Activated naive CD4-positive, alpha-beta T cell treated with anti-CD3 and anti-CD28 coated beads, Interleukin-2, amount 50 U/mL, for 72 hours (primary cell): Measurements from ENCODE around the gene MGAT5B. TPM values are rescaled to one million over a fixed set of nuclear protein-coding genes. Genes with fewer than 3 reads are reported as not detected.
"Not testable (repeated sequence)": the region's sequence is repeated elsewhere in the genome, so short reads cannot be mapped to it uniquely, and the experiment has no call there.

Source experiments
- ATAC-seq, 2 donors: fragments of 150-1000 bp; cut with Tn5 transposase; 2 replicates each; pipeline ENCODE4 v1.10.0; 2021; ENCODE audit warnings: mild to moderate bottlenecking in 2 of 2, moderate library complexity in 2 of 2
- DNase-seq, 2 donors: peaks; one replicate each; pipeline ENCODE4 v3.0.0; 2021 to 2022; ENCODE audit warnings: low spot score in 2 of 2
- H3K27ac Mint-ChIP-seq, 2 donors: one replicate each; pipeline ENCODE4 v1.8.0; 2022; ENCODE audit warnings: mild to moderate bottlenecking in 2 of 2, mixed read lengths in 2 of 2
- H3K36me3 Mint-ChIP-seq, 2 donors: one replicate each; pipeline ENCODE4 v1.8.0; 2022; ENCODE audit warnings: mixed read lengths in 2 of 2
- H3K9me3 Mint-ChIP-seq, 2 donors: one replicate each; pipeline ENCODE4 v1.8.0; 2022; ENCODE audit warnings: mixed read lengths in 2 of 2
- total RNA-seq, 2 donors: library from RNA; stranded (reverse); gene quantifications; one replicate each; pipeline ENCODE4 v1.2.3, GENCODE V29; 2022

MGAT5B gene
- total RNA-seq, 2 donors from 2014 or later = 0.77 TPM; not detected in 1

DNA sequence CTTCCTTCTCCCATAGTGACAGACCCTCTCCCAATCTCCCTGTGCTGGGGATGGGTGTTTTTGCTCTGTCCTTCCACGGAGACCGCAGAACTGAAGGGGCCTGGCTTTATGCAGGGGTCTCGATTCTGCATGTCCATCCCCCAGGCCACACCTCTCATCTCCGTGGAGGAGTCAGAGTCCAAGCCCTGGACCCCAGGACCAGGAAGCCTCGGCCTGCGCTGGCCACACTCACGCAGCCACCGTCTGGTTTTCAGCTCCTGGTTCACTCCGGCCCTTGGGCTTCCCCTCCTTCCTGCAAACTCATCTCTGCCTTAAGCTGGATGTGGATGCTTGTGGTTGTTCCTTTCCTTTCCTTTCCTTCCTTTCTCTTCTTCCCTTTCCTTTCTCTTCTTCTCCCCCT lies 90.8 kb downstream of the MGAT5B start:
- peak overlapping the region; percentile 34 to 70 for H3K27ac Mint-ChIP-seq
- DNase-seq (no peak), ATAC-seq (no peak)
- no peaks in the 10 kb centered on the region for H3K9me3 Mint-ChIP-seq
- no peaks in the 10 kb centered on the region for H3K36me3 Mint-ChIP-seq

DNA sequence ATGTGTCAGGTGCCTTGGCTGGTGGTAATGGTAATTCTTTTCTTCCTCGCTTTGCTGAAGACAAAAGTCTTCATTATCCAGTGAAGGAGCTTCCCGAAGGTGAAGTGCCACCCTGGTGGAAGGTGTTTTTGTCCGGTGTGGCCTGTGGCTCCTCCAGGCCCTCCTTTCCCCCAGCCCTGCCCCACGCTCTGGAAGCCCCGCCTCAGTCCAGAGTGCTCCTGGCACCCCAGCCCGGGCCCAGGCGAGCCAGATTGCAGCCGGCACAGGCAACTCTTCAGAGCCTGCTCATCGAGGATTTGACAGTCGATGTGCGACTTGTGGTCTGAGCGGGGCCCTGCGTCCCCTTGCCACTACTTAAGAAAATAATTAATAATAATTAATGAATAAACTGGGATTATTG lies 93.7 kb downstream of the MGAT5B start:
- H3K36me3 Mint-ChIP-seq = no peaks in the 10 kb centered on the region
- ATAC-seq (no peak), DNase-seq (no peak)
- H3K9me3 Mint-ChIP-seq = no peaks in the 10 kb centered on the region
- H3K27ac Mint-ChIP-seq = no peak overlapping the region

DNA sequence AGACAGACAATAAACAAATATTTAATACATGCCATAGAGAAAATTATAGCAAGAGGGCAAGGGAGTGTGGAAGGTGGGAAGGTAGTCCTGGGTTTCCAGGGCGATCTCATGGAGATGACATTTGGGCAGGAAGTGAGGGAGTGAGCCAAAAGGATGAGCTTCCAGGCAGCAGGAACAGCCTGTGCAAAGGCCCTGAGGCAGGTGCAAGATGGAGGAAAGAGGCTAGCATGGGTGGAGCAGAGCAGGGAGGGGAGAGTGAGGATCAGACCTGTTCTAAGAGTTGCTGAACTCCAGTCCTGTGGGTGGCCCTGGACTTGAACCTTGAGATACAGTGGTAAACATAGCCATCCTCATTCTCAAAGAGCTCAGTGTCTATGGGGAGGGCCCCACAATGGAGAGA lies 94.7 kb downstream of the MGAT5B start:
- ATAC-seq = no peak
- no peaks in the 10 kb centered on the region for H3K36me3 Mint-ChIP-seq
- H3K27ac Mint-ChIP-seq = no peak overlapping the region
- H3K9me3 Mint-ChIP-seq = no peaks in the 10 kb centered on the region
- DNase-seq = no peak

DNA sequence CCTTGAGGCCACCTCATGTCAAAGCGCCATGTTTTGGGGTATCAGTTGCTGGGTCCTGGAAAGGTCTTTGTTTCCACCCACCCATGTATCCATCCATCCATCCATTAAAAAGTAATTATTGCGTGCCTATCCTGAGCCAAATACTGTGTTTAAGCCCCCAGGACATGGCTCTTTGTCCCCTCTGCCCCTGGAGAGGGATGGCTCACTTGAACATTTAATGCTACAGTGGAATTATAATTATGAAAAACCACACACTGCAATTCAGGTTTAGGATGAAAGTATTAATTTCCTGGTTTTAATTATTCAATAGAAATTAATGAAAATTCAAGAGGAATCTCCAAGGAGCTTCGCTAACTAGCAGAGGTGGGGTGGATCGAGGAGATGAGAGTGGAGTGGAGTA lies 97.8 kb downstream of the MGAT5B start:
- no peaks in the 10 kb centered on the region for H3K9me3 Mint-ChIP-seq
- no peaks in the 10 kb centered on the region for H3K36me3 Mint-ChIP-seq
- DNase-seq = no peak
- H3K27ac Mint-ChIP-seq = no peak overlapping the region
- no peak for ATAC-seq

DNA sequence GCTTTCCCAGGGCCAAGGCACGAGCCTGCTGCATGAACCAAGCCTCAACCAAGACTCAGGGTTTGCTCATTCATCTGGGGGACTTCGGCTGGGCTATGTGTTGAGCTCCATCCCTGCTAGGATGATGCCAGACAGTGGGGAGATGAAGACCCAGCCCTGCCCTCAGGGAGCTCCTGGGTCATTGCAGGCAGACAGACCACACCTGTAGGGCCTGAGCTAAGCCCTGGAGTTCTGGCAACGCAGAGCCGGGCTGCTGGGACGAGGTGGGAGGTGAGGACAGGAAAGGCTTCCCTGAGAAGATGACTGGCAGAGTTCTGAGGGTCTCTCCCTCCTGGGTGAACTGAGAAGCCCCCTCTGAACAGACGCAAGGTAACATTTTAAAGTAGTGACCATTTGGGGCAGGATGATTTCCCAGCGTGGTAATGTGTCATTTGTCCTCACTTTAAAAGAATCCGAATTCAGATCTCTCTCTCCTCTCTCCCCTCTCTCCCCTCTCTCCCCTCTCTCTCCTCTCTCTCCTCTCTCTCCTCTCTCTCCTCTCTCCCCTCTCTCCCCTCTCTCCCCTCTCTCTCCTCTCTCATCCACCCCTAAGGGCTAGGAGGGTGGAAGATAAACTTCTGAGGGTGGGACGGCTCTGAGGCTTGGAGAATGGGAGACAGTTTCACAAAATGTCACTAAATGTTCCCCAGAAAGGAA lies 98.4 kb downstream of the MGAT5B start:
- H3K27ac Mint-ChIP-seq = no peak overlapping the region
- no peaks in the 10 kb centered on the region for H3K36me3 Mint-ChIP-seq
- no peaks in the 10 kb centered on the region for H3K9me3 Mint-ChIP-seq
- DNase-seq (no peak), ATAC-seq (no peak)

DNA sequence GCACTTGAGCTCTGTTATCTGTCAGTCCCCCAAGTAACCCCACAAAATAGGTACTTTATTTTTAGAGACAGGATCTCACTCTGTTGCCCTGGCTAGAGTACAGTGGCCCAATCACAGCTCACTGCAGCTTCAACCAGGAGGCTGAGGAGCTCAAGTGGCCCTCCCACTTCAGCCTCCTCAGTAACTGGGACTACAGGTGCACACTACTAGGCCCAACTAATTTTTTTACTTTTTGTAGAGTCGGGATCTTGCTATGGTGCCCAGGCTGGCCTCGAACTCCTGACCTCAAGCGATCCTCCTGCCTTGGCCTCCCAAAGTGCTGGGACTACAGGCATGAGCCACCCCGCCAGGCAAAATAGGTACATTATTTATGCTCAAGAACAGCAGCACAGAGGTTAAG lies 99.6 kb downstream of the MGAT5B start:
- Mint-ChIP-seq H3K36me3 (no peaks in the 10 kb centered on the region), H3K27ac (no peak overlapping the region), H3K9me3 (no peaks in the 10 kb centered on the region)
- ATAC-seq = no peak
- no peak for DNase-seq

DNA sequence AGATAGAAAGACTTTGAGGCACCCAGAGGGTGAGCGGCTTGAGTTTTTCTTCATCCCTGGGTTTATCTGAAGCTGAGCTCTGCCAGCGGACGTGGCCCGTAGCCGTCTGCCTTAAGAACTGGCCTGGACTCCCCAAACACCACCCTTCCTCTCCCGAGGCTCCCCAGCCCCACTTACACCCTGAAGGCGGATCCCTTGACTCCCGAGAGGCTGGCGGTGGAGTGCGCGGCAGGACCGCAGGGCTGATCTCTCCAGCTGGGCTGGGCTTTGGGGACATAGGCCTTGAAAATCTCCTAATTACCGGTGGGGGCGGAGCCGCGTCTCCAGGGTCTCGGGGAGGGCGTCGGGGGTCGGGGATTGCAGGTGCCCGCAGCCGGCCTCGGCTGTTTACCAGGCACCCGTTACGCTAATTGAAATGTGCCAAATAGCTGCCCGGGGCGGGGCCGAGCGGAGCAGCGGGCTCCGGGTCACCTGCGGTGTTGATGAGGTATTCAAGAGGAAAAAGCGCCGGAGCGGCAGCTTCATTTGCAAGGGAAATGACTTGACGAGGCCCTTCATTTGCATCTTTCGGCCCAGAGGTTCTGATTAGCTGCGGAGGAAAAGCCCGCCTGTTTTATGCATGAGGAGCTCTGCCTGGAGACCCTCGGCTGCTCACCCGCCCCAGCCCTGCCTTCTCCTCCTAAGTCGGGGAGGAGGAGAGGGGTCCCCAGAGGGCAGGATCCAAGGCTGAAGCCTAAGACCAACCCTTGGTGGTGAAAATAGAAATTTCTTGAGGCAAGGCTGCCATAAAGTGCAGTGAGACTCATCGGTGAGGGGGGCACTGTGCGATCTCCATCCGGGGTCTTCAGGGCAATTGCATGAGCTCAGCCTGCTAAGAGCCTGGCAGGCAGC lies 100.7 kb downstream of the MGAT5B start:
- H3K9me3 Mint-ChIP-seq = no peaks in the 10 kb centered on the region
- no peaks in the 10 kb centered on the region for H3K36me3 Mint-ChIP-seq
- peak; percentile 87 to 90 for ATAC-seq
- peak overlapping the region in 1 of 2 donors; percentile 77 for H3K27ac Mint-ChIP-seq
- peak; percentile 60 to 64 for DNase-seq

DNA sequence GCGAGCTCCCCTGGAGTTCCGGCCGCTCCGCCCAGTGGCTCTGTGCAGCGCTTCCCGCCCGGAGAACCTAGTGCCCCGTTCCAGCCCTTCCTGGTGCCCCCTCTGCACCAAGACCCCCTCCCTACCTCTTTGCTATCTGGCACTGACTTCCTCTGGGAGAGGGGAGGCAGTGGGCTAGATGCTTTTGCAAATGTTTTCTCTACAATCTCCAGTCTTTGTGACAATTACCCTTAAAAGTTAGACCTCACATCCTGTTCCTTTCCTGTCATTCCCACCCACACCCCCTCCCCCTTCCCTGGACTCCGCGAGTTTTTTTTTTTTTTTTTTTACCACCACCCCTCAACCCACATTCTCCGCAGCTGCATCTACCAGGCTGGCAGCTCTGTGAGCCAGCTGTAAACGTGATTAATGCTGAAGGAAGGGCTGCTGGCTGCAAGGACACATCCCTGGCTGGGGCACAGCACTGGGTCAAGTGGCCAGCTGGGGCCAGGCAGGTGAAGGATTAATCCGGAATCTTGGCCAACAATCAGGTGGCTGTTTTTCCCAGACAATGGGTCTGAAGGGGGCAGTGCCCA lies 101.5 kb downstream of the MGAT5B start:
- peak in 1 of 2 donors; percentile 63 for ATAC-seq
- no peaks in the 10 kb centered on the region for H3K9me3 Mint-ChIP-seq
- no peak for DNase-seq
- peak overlapping the region in 1 of 2 donors; percentile 77 for H3K27ac Mint-ChIP-seq
- no peaks in the 10 kb centered on the region for H3K36me3 Mint-ChIP-seq

DNA sequence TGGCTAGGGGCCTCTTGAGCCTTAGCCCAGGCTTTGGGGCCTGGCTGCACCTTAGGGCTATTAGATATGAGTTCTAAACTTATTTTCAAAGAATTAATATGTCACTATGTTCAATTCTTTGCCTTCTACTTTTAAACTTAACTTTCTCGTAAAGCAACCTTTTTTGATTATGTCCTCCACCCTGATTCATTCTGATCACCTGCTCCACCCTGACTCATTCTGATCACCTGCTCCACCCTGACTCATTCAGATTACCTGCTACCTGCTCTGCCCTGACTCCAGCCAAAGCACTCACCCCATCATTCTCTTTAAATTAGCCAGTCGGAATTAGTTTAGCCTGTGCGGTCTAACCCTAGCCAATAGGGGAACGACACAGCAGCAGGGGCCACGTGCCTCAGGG lies 102.0 kb downstream of the MGAT5B start:
- DNase-seq, H3K27ac Mint-ChIP-seq, H3K36me3 Mint-ChIP-seq, H3K9me3 Mint-ChIP-seq, ATAC-seq: not testable (repeated sequence)

DNA sequence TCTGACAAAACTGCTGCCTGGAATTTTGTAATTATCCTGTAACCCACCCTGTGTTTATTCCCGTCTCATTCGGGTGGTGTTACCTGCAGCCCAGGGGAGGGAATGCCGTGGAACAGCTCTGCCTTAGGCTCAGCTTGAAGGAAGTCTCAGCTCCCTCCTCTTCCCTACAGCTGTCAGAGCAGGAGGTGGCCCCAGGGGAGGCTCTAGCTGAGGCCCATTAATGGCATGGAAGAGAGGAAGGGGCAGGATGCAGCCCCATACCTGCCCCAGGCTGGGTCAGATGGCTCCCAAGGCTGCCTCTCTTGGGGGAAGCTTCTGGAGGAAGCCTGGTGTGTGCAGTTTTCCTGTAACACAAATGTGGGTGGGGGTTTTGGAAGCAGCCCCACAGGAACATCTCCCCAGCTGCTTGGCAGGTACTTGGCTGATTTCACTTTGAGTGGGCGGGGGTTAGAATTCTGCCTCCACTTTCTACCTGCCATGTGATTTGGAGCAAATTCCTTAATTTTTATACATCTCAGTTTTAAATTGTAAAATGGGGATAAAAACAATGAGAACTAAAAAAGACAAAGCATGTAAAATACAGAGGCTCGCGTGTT lies 103.9 kb downstream of the MGAT5B start:
- Mint-ChIP-seq H3K9me3 (peaks cover 4 to 9% of the 10 kb centered on the region in 2 donors), H3K36me3 (peaks cover 8% of the 10 kb centered on the region in 2 donors), H3K27ac (no peak overlapping the region)
- ATAC-seq = no peak
- DNase-seq = no peak

DNA sequence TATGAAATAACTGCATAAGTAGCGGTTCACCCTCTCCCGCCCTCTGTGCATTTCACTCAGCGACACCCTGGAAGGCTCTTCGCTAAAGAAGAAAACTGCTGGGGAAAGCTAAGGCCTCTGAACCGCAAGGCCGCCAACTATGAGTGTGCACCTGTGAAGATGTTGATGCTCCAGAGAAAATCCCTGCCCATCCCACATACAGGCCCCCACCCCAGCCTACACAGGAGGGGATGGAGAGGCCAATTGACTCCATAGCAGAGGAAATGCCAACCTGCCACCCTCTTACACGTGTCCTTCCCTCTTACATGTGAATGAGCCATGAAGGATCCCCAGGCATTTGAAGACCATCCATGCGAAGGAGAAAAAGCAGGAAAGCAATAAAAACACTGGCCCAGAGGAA lies 104.8 kb downstream of the MGAT5B start:
- peaks cover 4 to 10% of the 10 kb centered on the region in 2 donors for H3K9me3 Mint-ChIP-seq
- DNase-seq (no peak), ATAC-seq (no peak)
- H3K36me3 Mint-ChIP-seq = peaks cover 9 to 10% of the 10 kb centered on the region in 2 donors
- no peak overlapping the region for H3K27ac Mint-ChIP-seq

DNA sequence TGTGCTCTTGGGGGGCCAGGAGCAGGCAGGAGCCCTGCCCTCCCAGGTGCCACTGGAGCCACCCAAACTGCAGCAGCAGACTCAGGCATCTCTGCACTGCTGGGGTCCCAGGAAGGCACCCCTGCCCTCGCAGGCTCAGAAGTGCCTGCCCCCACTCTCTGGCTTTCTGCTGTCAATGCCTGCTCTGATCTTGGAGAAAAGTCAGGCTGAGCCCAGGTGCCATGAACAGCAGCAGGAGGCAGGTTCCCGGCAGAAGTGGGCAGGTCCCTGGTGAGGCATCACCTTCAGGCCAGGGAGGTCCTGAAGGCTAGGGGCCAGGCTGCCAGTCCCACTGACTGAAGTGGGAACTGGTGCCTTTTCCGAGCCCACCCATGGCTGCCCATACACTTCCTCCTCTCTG lies 106.5 kb downstream of the MGAT5B start:
- ATAC-seq (no peak), DNase-seq (no peak)
- H3K36me3 Mint-ChIP-seq = peaks cover 17 to 18% of the 10 kb centered on the region in 2 donors
- H3K9me3 Mint-ChIP-seq = peaks cover 8 to 14% of the 10 kb centered on the region in 2 donors
- H3K27ac Mint-ChIP-seq = no peak overlapping the region

DNA sequence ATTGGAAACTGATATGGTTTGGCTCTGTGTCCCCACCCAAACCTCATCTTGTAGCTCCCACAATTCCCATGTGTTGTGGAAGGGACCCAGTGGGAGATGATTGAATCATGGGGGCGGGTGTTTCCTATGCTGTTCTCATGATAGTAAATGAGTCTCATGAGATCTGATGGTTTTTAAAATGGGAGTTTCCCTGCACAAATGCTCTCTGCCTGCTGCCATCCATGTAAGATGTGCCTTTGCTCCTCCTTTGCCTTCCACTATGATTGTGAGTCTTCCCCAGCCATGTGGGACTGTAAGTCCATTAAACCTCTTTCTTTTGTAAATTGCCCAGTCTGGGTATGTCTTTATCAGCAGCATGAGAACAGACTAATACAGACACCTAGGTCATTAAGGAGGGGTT lies 109.8 kb downstream of the MGAT5B start:
- not testable (repeated sequence) for H3K27ac Mint-ChIP-seq
- peaks cover 8 to 14% of the 10 kb centered on the region in 2 donors for H3K9me3 Mint-ChIP-seq

DNA sequence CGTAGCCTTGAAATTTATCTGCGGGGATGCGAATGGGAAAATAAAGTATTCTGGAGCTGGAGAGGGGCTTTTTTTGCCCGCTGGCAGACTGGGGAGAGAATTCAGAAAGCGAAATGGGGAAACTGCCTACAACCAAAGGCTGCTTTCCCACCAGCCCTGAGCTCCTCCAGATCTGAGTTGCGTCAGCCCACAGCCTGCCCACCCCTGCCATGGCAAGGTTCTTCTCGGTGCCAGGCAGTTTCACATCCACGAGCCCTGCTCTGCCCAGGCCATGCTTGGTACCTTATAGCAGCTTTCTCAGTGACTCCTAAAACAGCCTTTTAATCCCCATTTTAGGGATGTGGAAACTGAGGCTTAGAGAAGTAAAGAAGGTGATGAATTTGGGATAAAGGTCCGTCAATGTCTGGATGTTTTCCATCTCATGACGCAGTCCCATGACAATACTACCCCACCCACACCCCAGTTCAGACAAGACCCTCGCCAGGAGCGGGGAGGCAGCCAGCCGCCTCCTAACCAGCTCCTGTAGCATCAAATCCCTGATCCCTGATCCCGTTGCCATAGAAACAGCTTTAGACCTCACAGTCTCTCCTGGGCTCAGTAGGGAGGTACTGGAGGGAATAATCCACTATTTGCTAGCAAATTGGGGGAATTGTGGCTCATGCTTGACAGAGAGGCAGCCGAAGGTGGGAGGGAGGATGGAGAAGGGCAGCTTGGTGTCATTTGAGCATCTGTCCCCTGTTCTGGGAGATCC lies 113.5 kb downstream of the MGAT5B start:
- peaks cover 10% of the 10 kb centered on the region in 2 donors for H3K36me3 Mint-ChIP-seq
- no peak overlapping the region for H3K27ac Mint-ChIP-seq
- no peak for ATAC-seq
- DNase-seq = no peak
- H3K9me3 Mint-ChIP-seq = peaks cover 4 to 5% of the 10 kb centered on the region in 2 donors

More for the DNA sequence above, 109.8 kb downstream of the MGAT5B start:
- peaks cover 17 to 18% of the 10 kb centered on the region in 2 donors for H3K36me3 Mint-ChIP-seq
- not testable (repeated sequence) for DNase-seq, ATAC-seq

DNA sequence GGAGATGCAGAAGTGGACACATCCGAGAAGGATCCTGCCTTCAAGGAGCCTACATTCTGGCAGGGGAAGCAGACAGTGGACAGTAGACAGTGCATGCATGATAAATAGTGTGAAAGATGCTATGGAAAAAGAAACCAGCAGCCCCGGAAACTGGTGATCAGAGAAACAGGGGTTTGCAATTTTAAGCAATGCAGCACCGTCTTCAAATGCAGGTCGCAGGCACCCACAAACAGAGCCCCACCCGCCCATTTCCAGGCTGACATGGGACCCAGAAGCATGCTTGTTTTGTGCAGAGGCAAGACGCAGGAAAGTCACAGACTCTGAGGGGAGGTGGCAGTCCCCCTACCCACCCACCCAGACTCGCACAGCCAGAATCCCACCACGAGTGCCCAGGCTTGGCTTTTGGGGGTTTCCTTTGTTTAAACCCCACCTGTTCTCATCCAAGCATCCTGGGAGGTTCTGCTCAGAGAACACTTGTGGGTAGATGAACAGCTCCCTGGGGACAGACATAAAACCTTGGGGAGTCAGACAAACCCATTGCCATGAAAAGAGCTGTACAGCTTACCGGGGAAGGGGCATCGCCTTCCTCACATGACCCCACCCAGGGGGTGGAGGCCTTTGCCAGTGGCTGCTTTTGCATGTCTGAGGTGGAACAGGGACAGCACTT lies 114.3 kb downstream of the MGAT5B start:
- DNase-seq (no peak), ATAC-seq (peak in 1 of 2 donors; percentile 18)
- Mint-ChIP-seq H3K36me3 (peaks cover 10% of the 10 kb centered on the region in 2 donors), H3K9me3 (peaks cover 4 to 5% of the 10 kb centered on the region in 2 donors), H3K27ac (peak overlapping the region in 1 of 2 donors; percentile 72)
